GM21723 (cell line): ENCODE data around the gene ATP6AP2.
"Not testable (repeated sequence)": the region's sequence is repeated elsewhere in the genome, so short reads cannot be mapped to it uniquely, and the experiment has no call there.

Experiments used
- ATAC-seq: cut with Tn5 transposase; IDR thresholded peaks from one replicate; pipeline ENCODE4 v1.9.1; 2021; ENCODE audit warnings: mild to moderate bottlenecking, moderate library complexity; ENCODE audit not compliant: unreplicated experiment

Gene ATP6AP2

GRCh38 chrX:40575411-40575810, 5.4 kb upstream of the ATP6AP2 start:
- ATAC-seq = not testable (repeated sequence)

GRCh38 chrX:40576291-40576690, 4.5 kb upstream of the ATP6AP2 start:
- no peak for ATAC-seq

GRCh38 chrX:40578039-40578695, 2.6 kb upstream of the ATP6AP2 start:
- ATAC-seq = no peak

- ATAC-seq = no peak
Measured at GRCh38 chrX:40579141-40579540, 1.6 kb upstream of the ATP6AP2 start.

GRCh38 chrX:40579900-40580536, 752 bp upstream of the ATP6AP2 start:
- ATAC-seq = peak; percentile 62

GRCh38 chrX:40581336-40581920, 658 bp downstream of the ATP6AP2 start:
- ATAC-seq = no peak

GRCh38 chrX:40582178-40582577, 1.4 kb downstream of the ATP6AP2 start:
- not testable (repeated sequence) for ATAC-seq

- ATAC-seq = no peak
Measured at GRCh38 chrX:40582811-40583210, 2.0 kb downstream of the ATP6AP2 start.

GRCh38 chrX:40587623-40588022, 6.9 kb downstream of the ATP6AP2 start:
- not testable (repeated sequence) for ATAC-seq

GRCh38 chrX:40589616-40590321, 9.0 kb downstream of the ATP6AP2 start:
- not testable (repeated sequence) for ATAC-seq

GRCh38 chrX:40603446-40603845, 22.7 kb downstream of the ATP6AP2 start:
- no peak for ATAC-seq

- no peak for ATAC-seq
Measured at GRCh38 chrX:40607381-40607780, 26.6 kb downstream of the ATP6AP2 start.

GRCh38 chrX:40612511-40612910, 31.7 kb downstream of the ATP6AP2 start:
- ATAC-seq = no peak

- ATAC-seq = no peak
Measured at GRCh38 chrX:40615976-40616375, 35.2 kb downstream of the ATP6AP2 start.

- no peak for ATAC-seq
Measured at GRCh38 chrX:40617566-40617965, 36.8 kb downstream of the ATP6AP2 start.

GRCh38 chrX:40622479-40623138, 41.8 kb downstream of the ATP6AP2 start:
- ATAC-seq = no peak

GRCh38 chrX:40623139-40623536, 42.4 kb downstream of the ATP6AP2 start, which contains the start of gene MPC1L:
Gene MPC1L (plus strand): TSS chrX:40623428. CDS start chrX:40623566, 138 bp downstream.
- ATAC-seq = no peak

GRCh38 chrX:40623665-40624064, 42.9 kb downstream of the ATP6AP2 start:
- ATAC-seq = no peak

- no peak for ATAC-seq
Measured at GRCh38 chrX:40625294-40625693, 44.5 kb downstream of the ATP6AP2 start.

GRCh38 chrX:40628506-40628905, 47.7 kb downstream of the ATP6AP2 start:
- ATAC-seq = no peak

GRCh38 chrX:40632199-40632598, 51.4 kb downstream of the ATP6AP2 start:
- ATAC-seq = no peak
